GM18907 (cell line): ENCODE results near the gene IFIT5.
"Not testable (repeated sequence)": the region's sequence is repeated elsewhere in the genome, so short reads cannot be mapped to it uniquely, and the experiment has no call there.

Experiments used
- ATAC-seq: cut with Tn5 transposase; IDR thresholded peaks from one replicate; pipeline ENCODE4 v1.9.1; 2021; ENCODE audit warnings: mild to moderate bottlenecking, moderate library complexity; ENCODE audit not compliant: unreplicated experiment

The IFIT5 gene

DNA sequence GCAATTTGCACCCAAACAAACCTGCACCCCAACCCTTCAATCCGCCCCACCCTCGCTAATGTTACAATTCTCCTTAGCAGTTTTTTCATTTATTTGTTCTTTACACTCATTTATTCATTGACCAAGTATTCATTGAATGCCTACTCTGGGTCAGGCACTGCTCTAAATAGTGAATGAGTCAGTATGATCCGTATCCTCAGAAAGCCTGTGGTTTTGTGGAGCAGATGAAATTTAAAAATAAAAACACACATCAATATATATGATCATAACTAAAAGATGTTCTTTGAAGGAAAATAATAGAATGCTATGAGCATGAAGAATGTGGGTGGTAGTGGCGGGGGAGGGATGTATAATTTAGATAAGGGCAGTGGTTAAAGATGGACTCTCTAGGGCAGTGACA is 13.3 kb downstream of the IFIT5 start:
- no peak for ATAC-seq

DNA sequence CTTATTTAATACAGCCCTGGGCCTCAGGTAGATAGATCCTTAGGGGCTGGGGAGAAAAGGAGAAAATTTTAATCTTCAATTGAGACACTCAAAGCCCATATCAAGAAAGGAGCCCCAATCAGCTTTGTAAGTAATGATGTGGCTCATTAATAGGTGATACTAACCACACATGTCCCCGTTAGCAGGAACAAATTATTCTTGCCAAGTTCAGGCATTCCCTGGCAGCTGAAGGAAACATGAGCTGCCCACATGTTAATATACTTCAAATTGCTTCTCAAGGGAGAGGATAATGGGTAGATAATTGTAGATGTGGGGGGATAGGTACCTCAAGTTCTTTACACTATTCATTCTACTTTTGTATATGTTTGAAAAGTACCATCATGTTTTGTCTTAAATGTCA is 14.5 kb downstream of the IFIT5 start:
- ATAC-seq, result no peak

DNA sequence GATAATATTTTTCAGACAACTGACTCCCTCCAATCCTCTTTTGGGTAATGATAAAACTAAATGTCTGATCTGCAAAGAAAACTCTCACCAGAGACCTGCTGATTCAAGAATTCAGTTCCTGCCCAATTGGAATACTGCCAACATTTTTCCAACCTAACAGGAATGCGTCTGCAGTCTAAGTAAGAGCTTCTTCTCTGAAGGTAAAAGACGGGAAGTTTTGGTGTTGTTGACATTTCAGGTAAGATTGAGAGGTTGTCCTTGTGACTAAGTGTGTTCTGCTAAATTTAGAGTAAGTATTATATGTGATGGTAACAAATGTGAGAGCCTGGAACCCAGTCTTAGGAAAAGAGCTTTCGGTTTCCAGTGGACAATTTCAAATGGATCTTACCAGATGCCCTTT is 17.6 kb downstream of the IFIT5 start:
- ATAC-seq, result no peak

DNA sequence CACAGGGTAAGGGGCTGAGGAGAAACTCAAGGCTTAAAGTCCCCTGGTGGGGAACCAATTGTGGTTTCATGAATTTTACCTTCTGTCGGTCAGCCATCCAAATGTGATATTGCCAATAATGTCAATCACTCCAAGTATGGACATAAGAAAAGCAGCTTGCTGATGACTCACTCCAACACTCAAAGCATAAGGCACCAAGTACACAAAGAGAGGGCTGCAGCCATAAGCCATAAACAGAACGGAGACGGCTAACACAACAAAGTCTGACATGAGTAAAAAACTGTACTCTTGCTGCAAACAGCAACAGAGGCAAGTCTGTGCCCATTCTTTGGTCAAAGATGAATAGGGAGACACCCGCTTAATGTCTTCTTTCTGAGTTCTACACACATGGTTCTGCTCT is 24.2 kb downstream of the IFIT5 start:
- no peak for ATAC-seq

DNA sequence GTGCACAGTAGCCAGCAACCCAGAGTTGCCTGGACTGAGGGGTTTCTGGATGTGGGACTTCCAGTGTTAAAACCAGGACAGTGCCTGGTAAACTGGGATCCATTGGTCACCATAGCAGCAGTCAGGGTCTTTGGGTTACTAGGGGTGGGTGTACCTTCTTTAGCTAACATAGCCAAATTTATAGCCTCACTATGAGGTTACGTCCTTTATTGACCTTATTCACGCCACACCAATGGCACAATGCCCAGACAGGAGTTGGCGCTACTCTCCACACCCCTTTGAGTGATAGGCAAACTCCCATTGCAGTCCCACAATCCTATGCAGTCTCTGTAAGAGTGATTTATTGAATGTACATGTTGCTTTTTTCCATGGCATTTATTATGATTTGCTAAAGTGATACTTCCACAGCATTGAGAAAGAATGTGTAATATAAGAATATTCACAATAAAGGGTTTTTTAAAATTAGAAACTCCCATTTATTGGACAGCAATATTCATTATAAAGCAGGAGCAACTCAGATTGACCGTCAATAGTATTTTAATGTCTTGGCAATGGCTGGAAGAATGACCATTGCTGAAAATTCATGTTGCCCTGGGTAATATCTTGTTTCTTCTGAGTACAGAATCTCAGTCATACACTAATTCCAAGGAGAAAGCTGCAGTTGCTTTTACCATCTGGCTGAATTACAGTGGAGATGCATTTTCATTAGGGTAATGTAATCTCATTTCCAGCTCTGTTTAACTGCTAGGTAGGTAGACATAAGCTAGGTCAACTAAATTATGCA is 26.1 kb downstream of the IFIT5 start:
- no peak for ATAC-seq

DNA sequence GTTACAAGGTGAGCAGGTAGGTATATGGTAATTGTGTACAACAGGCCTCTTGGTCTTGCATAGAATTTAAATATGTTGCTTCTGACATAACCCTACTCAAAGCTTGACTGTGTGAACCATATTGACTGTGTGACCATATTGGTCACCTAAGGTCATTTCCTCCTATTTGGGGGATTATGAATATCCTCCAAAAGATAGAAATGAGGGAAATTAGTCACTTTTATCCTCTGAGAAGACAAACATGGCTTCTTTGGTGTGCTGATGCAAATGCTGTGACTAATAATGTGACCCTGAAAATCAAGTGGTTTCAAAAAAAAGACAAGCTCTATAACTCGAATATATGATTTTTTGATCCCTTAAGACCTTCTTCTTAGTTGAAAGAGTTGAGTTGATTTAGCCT is 27.9 kb downstream of the IFIT5 start:
- ATAC-seq, result no peak

DNA sequence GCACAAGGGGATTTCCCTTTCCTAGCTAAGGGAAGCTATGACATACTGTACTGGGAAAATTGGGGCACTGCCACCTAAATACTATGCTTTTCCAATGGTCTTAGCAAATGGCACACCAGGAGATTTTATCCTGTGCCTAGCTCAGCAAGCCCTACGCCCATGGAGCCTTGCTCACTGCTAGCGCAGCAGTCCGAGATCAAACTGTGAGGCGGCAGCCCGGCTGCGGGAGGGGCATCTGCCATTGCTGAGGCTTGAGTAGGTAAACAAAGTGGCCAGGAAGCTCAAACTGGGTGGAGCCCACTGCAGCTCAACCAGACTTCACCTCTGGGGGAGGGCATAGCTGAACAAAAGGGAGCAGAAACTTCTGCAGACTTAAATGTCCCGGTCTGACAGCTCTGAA is 30.5 kb downstream of the IFIT5 start:
- not testable (repeated sequence) for ATAC-seq

DNA sequence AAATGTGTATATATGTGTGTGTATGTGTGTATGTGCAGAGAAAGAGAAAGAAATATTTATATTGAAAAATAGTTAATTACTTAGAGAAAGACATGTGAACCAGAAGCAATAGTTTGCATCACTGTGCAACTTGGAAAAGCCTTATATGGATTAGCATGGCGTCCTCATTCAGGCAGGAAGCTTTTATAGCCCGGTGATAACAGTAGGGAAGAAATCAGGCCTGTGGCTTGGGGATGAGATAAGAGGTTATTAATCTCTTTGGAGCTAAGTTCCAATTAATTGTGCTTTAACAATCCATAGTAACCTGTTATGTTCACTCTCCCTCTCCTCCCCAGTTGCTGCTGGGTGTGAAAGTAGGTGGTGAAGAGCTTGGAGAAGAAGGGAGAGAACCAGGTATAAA is 36.5 kb downstream of the IFIT5 start:
- no peak for ATAC-seq

DNA sequence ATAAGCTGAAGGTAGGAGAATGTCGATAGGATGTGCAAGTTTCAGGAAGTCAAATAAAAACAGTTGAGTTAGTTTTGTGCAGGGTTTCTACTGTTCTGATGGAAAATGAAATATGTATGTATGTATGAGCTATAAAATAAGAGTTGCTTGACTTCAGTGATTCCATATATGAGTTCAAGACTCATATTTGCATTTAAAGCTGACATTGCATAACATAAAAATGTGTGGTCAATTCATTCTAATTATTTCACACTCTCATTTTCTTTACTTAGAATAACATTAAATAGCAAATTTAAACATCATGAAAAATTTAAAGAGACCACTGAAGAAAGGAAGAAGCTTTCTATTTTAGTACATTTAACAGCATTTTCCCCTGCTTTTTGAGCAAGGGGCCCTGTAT is 37.8 kb downstream of the IFIT5 start:
- no peak for ATAC-seq

DNA sequence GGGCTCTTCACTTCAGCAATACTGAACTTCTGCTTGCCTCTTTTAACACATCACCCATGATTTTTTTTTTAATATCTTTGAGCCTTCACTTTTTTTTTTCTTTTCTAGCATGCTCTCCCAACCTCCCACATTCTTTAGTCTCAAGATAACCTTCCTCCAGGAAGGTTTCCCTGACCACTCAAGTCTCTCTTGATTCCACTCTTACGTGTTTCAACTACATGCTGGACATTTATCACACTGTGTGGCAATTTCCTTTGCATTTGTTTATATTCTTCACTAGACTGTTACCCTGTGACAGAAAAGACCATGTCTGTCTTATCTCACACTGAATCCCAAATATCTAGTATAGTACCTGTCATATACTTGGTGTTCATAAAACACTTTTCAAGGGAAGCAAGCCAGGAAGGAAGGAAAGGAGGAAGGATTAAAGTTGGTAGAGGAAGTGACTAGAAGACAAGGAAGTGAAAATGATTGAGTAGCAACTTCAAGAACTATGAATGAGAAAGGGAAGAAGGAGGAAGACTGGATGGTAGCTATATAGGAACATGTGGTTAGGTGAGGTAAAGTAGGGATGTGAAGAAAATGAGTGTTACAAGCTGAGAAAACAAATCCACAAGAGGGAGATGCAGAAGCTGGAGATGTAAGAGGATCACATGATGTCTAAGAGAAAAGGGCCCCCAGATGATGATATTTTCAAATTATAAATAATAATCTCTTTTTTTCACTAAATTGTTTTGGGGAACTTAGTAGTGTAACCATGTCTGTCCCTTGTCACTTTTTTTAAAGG is 40.4 kb downstream of the IFIT5 start:
- ATAC-seq, result no peak

DNA sequence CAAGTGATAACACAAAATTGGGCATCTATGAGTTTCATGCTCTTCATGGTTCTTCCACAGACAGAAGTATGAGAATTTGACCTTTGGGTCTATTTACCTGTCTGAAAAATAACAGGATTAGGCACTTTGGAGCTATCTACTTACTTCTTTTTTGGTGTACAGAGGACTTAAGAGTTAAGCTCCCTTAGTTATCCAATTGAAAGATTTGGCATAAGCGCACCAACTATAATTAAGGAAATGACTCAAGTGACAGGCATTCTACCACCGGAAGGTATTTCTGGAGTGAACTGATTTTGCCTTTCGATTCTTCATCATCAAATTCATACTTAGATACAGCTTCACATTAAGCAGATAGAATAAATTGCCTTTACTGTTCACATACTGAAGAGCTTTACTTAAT is 43.9 kb downstream of the IFIT5 start:
- no peak for ATAC-seq

DNA sequence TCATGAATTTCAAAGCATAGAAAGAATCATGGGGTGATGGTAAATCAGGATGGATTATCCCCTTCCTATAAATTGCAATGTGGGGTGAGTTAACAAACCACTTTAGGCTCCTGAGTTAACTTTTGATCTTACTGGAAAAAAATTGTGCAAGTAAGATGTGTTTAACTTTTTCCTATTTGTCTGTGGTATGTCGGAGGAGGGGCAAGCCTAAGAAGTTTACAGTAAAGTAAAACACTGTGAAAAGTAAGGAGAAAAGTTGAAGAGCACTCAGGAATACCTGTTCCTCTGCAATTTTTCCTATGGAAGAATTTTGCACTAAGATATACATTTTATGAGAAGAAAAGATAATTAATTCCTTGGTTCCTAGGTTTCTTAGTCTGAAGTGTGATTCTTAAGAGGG is 44.4 kb downstream of the IFIT5 start:
- ATAC-seq, result no peak

DNA sequence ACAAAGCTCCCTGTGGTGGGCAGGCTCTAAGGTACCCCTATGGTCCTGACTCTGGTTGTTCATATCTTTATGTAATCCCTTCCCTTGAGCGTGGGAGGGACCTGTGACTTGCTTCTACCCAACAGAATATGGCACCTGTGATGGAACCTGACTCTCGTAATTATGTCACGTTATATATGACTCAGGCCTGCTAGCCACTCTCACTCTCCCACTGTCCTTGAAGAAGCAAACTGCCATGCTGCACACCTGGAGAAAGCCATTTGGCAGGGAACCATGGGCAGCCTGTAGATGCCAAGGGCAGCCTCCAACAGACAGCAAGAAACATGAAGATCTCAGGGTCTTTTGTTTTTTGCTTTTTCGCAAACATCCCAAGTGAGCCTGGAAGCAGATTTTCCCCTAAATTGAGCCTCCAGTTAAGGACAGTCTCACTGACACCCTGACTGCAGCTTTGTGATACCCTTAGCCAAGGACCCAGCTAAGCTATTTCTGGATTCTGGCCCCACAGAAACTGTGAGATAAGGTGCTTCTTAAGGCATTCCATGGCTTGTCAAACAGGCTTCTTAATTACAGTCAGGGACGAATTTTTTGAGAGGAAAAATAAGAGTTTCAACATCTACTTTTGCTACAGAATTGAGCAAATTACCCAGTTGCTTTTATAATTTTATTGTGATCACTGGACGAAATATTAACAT is 49.6 kb downstream of the IFIT5 start:
- no peak for ATAC-seq

DNA sequence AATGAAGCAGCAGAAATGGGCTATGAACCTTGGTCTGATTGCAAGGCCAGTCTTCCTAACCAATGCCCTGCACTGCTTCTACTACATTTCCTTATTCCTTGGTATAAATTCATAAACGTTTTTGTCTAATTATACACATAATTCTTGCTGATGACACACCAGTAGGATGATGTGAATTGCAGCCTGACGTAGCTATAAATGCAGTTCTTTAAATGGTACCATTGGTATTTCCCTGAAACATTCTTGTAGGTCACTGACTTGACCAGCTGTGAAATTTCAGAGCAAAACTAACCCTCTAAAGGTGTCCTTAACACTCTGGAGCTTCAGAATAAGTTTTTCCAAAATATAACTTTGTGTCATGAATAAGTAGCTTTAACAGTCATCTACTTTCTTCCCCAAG is 50.8 kb downstream of the IFIT5 start:
- no peak for ATAC-seq

DNA sequence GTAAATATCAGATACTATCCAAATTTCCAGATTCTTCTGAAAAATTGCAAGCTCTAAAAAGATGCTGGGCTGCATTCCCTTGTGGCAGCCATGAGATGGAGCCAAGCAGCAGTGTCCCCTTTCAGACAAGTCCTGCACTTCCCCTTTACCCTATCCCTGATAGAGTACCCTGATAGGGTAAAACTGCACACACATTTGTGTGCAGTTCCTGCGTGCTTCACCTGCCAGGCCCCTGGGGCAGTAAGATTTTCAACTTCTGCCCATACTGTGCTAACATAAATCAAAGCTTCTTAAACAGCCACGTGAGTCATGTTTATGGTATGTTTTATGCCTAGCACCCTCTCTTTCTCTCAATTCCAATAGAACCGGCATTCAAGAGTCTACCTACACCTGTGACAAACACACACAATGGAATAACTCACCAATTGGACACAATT is 52.2 kb downstream of the IFIT5 start:
- ATAC-seq, result no peak

DNA sequence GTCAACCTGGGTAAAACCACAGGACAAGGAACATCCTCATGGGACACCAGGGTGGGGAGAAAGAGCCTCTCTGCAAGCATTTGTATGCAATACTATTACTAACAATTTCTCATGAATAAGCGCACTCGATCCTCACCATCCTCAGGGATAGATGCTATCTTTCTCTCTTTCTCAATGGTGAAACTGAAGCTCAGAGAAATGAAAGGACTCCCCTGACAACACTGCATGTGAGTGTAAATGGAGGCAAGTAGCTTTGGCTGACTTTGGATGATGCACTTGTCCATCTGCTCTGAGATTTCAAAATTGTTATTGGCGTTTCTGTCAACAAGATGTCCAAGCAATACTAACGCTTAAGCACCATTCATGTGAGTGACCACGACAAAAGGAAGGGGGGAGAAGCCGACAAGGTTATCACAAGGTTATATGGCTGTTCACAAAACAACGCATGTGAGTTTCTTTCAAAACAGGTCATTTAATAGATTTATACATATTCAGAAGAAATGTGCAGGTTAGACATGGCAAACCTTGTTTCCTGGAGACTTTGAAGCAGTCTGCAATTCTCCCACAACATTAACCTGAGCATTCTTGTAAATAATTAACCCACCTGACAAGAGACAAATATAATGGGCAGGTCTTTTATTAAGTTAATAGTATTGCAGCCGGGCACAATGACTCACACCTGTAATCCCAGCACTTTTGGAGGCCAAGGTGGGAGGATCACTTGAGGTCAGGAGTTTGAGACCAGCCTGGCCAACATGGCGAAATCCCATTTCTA is 54.0 kb downstream of the IFIT5 start:
- ATAC-seq, result no peak

DNA sequence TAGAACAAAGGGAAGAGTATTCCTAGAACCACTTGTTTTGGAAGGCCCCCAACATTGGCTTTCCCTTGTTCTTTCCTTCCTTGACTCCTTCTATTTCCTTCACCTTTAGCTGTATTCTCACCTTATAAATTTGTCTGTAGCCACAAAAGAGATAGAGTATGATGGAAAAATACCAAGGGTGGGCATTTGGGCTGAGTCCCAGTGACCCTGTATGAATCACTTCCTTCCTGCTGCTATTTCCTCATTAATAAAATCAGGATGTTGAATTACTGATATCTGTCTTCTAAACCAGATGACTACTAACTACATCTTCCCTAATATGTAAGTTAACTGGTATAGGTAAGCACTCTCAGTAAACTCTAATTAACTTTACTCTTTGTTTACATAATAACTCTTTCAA is 55.1 kb downstream of the IFIT5 start:
- ATAC-seq, result no peak
